Mammary epithelial cell (primary cell): ENCODE data around the gene HIVEP3.

ENCODE experiments used
- EZH2 ChIP-seq: IDR thresholded peaks from 2 replicates; pipeline ENCODE4 v1.6.1; 2012; ENCODE audit warnings: low read length, inconsistent platforms, borderline replicate concordance
- TF ChIP-seq, protein P1 (sequence below), 2 donors: IDR thresholded peaks in 1 of 2; conservative IDR thresholded peaks in 1 of 2; 2 replicates each; pipeline ENCODE4 v1.5.1; 2011 to 2012; ENCODE audit warnings: inconsistent platforms in 2 of 2, low read length in 2 of 2, mild to moderate bottlenecking in 2 of 2, control low read depth in 1 of 2, low read depth in 1 of 2; ENCODE audit not compliant: insufficient read depth in 1 of 2; ENCODE audit errors: extremely low read depth in 1 of 2

DNA sequence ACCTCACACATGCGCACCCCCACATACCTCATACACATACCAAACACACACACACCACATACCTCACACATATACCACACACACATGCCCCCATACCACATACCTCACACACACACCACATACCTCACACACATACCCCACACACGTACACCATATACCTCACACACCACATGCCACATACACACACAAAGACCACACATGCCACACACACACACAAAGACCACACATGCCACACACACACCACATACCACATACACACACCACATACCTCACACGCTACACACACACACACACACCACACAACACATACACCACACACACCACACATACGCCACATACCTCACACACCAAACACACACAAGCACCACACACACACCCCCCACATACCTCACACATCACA lies 30.0 kb downstream of the HIVEP3 start:
- TF ChIP-seq, protein P1, sequence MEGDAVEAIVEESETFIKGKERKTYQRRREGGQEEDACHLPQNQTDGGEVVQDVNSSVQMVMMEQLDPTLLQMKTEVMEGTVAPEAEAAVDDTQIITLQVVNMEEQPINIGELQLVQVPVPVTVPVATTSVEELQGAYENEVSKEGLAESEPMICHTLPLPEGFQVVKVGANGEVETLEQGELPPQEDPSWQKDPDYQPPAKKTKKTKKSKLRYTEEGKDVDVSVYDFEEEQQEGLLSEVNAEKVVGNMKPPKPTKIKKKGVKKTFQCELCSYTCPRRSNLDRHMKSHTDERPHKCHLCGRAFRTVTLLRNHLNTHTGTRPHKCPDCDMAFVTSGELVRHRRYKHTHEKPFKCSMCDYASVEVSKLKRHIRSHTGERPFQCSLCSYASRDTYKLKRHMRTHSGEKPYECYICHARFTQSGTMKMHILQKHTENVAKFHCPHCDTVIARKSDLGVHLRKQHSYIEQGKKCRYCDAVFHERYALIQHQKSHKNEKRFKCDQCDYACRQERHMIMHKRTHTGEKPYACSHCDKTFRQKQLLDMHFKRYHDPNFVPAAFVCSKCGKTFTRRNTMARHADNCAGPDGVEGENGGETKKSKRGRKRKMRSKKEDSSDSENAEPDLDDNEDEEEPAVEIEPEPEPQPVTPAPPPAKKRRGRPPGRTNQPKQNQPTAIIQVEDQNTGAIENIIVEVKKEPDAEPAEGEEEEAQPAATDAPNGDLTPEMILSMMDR (conservative IDR thresholded peaks at IDR 0.05 in 1 of 2, IDR thresholded peaks at IDR 0.05 in 1 of 2; ENCODE audit: extremely low read depth in 1 of 2, insufficient read depth in 1 of 2, low read depth in 1 of 2, low read length in 2 of 2) = no peak
- TF ChIP-seq EZH2 = no peak
